GM13977 (cell line): ENCODE data around the gene GRPEL2.

Source experiments
- DNase-seq: peaks from one replicate; pipeline ENCODE4 v3.0.0; 2012; ENCODE audit warnings: low spot score
- in situ Hi-C: fragments of 300-500 bp; cut with MboI; formaldehyde crosslinking; loops from one replicate; pipeline ENCODE4 v1.12.0; 2022; ENCODE audit warnings: low sequenced_read_pairs, low pct_unique_long_range_greater_than_20kb, mixed read lengths, inconsistent platforms; ENCODE audit not compliant: unreplicated experiment
- TF ChIP-seq, protein P1 (sequence below): IDR thresholded peaks from 2 replicates; pipeline ENCODE4 v1.5.1; 2012; ENCODE audit warnings: mild to moderate bottlenecking, control low read depth; ENCODE audit not compliant: insufficient read depth; ENCODE audit errors: extremely low read depth, missing control alignments

Gene GRPEL2

DNA sequence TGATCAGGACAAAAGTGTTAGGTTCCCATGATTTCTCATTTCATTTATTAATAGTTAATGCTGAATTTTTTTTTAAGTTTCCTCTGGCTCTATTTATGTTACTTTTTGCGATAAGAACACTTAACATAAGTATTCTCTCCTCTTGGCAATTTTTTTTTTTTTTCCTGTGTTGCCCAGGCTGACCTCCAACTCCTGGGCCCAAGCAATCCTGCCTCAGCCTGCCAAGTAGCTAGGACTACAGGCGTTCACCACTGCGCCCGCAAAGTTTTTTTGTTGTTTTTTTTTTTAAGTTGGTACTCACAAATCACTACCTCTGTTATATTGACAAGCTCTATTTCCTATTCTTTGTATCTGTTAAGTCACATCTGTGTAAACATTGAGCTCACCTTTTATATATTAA is 6.9 kb downstream of the GRPEL2 start:
- DNase-seq, result no peak
- TF ChIP-seq, protein P1, sequence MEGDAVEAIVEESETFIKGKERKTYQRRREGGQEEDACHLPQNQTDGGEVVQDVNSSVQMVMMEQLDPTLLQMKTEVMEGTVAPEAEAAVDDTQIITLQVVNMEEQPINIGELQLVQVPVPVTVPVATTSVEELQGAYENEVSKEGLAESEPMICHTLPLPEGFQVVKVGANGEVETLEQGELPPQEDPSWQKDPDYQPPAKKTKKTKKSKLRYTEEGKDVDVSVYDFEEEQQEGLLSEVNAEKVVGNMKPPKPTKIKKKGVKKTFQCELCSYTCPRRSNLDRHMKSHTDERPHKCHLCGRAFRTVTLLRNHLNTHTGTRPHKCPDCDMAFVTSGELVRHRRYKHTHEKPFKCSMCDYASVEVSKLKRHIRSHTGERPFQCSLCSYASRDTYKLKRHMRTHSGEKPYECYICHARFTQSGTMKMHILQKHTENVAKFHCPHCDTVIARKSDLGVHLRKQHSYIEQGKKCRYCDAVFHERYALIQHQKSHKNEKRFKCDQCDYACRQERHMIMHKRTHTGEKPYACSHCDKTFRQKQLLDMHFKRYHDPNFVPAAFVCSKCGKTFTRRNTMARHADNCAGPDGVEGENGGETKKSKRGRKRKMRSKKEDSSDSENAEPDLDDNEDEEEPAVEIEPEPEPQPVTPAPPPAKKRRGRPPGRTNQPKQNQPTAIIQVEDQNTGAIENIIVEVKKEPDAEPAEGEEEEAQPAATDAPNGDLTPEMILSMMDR, result no peak
- in situ Hi-C loops, result no loop called here

DNA sequence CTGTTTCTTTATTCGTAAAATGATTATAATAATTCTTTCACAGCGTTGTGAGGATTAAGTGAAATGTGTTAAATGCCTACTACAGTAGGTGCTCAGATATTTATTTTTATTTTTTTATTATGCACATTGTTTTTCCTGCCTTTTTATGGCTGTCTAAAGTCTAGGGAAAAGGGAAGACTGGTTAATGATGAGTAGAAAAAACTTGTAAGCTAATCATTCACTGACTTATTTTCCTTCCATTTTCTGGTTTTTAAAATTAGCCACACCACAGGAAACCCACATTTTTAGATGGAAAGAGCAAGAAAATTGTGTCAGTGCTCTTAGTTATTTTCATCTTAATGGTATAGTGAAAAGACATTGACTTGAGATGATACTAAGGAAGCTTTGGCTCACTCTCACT is 8.6 kb downstream of the GRPEL2 start:
- in situ Hi-C loops, result no loop called here
- TF ChIP-seq, protein P1, result no peak
- DNase-seq, result no peak

DNA sequence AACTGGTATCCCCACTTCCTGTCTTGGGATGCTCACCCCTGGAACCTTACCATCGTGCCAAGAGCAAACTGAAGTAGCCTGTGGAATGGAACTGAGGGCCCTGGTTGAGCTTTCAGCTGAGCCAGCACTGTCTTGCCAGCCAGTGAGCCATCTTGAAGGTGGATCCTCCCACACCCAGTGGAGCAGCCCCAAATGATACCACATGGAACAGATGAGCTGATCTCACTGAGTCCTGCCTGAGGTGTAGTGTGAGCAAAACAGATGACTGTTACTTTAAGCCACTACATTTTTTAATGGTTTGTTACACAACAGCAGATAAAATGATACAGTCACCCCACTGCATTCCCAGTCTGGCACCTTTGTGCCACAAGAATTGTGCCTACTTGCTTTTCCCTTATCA is 10.4 kb downstream of the GRPEL2 start:
- in situ Hi-C loops, result no loop called here
- DNase-seq, result no peak
- TF ChIP-seq, protein P1, result no peak

DNA sequence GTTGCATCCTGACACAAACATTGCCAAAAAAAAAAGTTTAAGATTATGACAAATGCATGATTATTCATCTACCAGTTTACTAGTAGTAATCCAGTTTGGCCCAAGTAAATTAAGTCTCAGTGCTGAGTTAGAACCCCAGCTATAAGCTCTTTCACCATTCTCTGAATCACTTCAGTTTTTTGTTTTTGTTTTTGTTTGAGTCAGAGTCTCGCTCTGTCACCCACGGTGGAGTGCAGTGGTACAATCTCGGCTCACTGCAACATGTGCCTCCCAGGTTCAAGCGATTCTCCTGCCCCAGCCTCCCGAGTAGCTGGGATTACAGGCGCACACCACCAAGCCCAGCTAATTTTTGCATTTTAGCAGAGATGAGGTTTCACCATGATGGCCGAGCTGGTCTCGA is 11.1 kb downstream of the GRPEL2 start:
- DNase-seq, result no peak
- in situ Hi-C loops, result no loop called here
- TF ChIP-seq, protein P1, result no peak

DNA sequence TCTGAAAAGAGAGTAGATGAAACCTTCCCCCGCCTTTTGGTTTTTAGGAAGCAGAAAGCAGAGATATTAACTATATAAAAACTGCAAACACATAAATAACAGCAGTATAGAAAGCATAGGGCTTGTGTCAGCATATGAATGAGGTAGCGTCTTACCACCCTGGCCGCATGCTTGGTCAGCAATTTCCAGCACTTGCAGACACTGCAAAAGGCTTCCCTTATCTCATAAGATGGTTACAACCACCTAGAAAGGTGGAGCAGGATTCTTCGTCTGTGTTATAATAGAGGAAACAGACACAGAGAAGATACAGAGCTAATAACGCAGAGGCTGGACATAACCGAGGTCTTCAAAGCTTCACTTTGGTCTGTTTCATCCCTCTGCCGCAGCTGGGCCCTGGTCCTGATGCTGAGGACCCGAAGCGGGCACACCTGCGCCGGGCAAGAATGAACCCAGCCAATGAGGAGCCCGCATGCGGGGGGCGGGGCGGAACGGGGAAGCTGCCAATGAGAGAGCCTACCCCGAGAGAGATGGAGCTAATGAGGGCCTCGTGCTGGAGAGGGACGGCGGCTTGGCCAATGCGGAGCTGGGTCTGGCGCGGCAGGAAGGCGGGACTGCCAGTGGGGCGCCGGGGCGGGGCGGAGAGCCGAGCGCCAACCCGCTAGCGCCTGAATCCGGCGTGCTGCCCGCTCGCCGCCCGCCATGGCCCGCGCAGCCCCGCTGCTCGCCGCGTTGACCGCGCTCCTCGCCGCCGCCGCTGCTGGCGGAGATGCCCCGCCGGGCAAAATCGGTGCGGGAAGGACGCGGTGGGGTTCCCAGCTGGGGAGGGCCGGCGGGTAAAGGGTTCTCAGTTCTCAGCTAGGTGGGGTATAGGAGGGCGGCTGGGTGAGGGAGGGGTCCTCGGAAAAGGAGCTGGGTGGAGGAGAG is 12.3 kb downstream of the GRPEL2 start, which contains the start of gene PCYOX1L:
Gene PCYOX1L (plus strand): TSS at position 677 of the 924 bp plus-strand sequence. CDS start 23 bp downstream, at position 700.
- TF ChIP-seq, protein P1, result no peak
- peak; percentile 97 for DNase-seq
- in situ Hi-C loops, result no loop called here

DNA sequence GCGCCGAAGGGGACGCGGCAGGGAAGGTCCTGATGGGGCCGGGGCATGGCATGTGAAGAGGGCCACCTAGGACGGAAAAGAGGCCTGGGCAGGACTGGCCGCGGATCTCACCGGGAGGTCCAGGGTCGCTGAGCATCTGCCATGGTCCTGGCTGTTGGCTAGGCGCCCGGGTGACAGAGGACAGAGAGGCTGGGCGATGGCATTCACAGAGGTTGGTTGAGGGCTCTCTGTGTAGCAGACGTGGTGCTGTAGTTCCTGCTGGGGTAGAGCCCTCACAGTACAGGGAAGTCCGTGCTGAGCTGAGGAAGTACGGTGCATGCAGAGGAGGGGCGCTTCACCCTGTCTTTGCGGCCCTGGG is 13.0 kb downstream of the GRPEL2 start:
- in situ Hi-C loops, result no loop called here
- TF ChIP-seq, protein P1, result no peak
- DNase-seq, result no peak
